Tracheal epithelial cell (primary cell): ENCODE data around the gene BTBD1. TPM values are rescaled to one million over a fixed set of nuclear protein-coding genes. Genes with fewer than 3 reads are reported as not detected.

ENCODE experiments used
- total RNA-seq: library from RNA; depleted of rRNA; stranded (reverse); fragments of >200 nt; gene quantifications from 2 replicates; pipeline ENCODE4 v1.2.1, GENCODE V29; 2014

BTBD1 gene
- total RNA-seq, result 86.0 and 114 TPM in 2 replicates

DNA sequence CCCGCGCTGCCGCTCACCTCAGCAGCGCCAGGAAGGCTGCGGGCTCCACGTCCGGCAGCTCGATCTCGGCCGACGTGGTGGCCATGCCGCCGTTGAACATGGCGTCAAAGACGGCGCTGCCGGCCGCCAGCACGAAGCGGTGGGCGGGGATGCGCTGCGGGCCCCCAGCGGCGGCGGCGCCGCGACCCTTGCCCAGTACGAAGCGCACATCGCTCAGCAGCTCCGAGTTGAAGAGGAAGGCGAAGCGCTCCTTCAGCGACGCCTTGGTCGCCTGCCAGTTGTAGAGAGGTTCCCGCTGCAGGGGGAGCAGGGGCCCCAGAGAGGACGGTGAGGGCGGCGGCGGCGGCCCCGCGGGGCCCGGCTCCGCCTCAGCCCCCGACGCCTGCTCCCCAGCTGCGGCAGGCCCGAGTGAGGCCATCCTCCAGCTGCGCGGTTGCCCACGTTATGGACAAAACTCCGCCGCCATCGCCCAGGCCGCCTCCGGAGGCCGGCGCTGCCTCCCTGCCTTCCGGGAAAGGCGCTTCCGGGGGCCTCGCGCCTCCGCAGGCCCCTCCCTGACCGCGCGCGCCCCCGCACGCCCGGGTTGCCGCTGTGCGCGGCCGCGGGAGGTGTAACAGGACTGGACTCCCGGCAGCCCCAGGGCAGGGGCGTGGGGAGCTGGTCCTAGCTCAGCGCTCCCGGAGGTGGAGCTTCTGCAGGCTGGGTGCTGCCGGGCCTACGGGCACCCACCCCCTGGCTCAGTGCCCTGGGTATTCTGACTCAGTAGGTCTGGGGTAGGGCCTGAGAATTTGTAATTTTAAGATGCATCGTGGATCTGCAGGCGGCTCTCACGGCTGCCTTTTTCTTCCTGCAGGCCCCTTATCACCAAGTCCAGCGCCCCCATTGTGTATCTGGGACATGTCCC is at the start of gene BTBD1:
TSS of gene BTBD1 (minus strand) at position 519 of the 904 bp plus-strand sequence. CDS start at position 418, 101 bp downstream.

DNA sequence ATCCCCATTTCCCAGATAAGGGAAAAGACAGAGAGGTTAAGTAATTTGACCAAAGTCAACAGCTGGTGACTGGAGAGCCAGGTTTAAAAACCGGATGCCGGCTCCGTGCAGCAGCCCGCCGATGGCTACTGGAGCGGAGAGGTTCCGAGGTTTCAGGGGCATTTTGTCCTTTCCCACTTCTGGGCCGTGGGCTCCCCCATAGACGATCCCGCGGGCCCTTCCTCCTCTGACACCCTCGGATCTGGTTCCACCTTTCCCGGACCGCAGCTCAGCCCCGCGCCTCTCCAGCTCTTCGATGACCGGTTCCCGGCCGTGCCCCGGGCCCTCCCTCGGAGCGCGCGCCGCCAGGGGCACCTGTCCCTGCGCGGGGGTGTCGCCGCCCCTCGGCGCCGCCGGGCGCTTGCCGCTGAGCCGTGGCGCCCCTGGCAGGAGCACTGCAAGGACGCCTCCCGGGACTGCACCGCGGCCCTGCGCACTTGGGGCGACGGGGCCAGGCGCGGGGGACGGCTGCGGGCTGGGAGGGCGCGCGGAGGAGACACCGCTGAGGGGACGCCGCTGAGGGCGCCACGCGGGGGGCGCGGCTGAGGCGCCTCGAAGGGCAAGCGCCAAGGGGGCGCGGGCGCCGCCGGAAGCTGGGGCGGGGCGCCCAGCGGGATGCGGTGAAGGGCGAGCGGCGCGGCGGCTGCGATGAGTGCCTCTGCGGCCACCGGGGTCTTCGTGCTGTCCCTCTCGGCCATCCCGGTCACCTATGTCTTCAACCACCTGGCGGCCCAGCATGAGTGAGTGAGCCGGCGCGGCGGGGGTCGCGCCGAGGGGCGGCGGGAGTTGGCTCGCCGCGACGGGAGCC is 40.2 kb upstream of the BTBD1 start, which contains the start of gene TM6SF1:
TSS of gene TM6SF1 (plus strand) at position 652 of the 847 bp plus-strand sequence. CDS start at position 688, 36 bp downstream.

DNA sequence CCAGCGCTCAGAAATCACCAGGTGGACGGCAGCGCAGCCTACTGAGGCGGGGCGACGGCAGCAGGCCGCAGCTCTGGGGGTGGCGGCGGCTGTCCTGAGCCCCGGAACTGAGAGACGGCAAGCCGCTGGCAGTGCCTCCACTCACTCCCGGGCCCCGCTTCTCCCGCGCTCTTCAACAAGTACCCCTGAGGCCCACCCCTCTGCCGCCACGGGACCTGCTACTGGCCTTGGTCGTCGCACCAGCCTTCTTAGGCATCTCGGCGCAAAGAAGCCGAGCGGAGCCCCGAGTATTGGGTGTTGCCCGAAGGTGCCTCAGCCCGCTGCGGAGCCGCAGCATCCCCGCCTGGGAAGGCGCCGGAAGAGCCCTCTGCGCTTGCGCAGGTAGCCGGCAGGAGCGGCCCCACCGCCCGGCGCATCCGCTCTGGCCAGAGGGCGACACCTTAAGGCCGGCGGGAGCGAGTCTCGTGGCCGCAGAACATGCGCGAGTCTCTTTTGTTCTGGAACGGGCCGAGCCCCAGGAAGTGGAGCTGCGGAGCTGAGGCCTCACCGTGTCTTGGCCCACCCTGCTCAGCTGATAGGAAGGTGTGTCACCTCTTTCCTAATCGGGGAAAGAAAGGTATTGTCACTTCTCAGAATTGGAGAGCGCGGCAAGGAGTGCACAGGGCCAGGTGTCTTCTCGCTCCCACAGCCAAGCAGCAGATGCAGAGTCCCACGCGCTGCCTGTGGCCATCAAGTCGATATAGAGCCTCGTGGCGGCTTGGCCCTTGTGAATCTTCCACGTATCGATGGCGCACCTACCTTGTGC is 55.6 kb downstream of the BTBD1 start, which contains the start of gene C15orf40:
TSS of gene C15orf40 (minus strand) at position 369 of the 805 bp plus-strand sequence. CDS start at position 337, 32 bp downstream.

DNA sequence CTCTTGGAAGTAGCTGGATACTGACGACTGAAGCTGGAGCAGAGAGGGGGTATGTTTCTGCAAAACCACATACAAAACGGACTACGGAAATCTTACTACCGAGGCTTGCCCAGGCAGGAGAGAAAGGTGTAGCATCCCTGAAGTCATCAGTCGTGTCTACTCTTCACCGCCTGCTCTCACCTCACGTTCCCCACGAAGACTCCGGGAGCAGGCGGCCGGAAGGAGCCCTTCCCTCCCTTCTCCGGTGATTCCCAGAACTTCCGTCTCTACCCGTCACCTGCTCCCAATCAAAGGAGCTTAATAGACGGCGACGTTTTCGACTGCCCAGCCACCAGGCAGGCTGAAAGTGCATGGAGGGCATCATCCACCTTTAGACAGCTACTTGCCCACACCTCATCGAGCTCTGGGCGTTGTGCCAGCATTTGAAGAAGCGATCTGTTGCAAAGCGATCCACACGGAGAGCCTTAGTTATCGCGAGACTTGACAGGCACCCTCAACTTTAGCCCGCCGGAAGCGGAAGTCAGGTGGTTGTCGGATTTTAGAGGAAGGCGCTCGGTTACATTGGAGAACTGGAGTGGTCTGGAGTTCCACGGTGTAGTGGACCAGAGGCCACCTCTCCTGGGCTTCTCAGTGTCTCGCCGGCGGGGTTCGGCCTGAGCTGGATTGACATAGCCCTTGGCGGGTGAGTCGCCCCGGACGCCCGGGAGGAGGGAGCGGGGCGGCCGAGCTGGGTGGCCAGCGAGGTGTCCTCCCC is 81.2 kb downstream of the BTBD1 start, which contains the start of gene RAMAC:
TSS of gene RAMAC (plus strand) at position 523 of the 754 bp plus-strand sequence. CDS start 2,809 bp downstream, outside the sequence.

Other genes starting within 250 kb of the BTBD1 start
- gene HOMER2, start 114.5 kb downstream of the BTBD1 start, total RNA-seq, result 58.3 and 61.0 TPM in 2 replicates
- 63.9 and 64.6 TPM in 2 replicates for gene RAMAC, start 81.0 kb downstream of the BTBD1 start, total RNA-seq
- gene C15orf40, start 55.6 kb downstream of the BTBD1 start, total RNA-seq, result 3.6 and 8.7 TPM in 2 replicates
- 2.7 and 2.8 TPM in 2 replicates for gene TM6SF1, start 40.4 kb upstream of the BTBD1 start, total RNA-seq
- 52.2 and 52.8 TPM in 2 replicates for gene HDGFL3, start 140.6 kb upstream of the BTBD1 start, total RNA-seq
- gene BNC1, start 217.4 kb upstream of the BTBD1 start, total RNA-seq, result 52.1 and 69.3 TPM in 2 replicates